Hepatocyte (in vitro differentiated cells): ENCODE measurements around the gene DCAF11. TPM values are rescaled to one million over a fixed set of nuclear protein-coding genes. Genes with fewer than 3 reads are reported as not detected.

Source experiments
- DNase-seq: peaks from one replicate; pipeline ENCODE4 v3.0.0-alpha.2; 2016; ENCODE audit warnings: low spot score
- H2AFZ ChIP-seq: fragments of 200-600 bp; sonication (generic); 2 replicates; pipeline ENCODE4 v1.6.0; 2016; ENCODE audit warnings: antibody characterized with exemption, mild to moderate bottlenecking
- H3K27ac ChIP-seq: fragments of 200-600 bp; sonication (generic); 2 replicates; pipeline ENCODE4 v1.5.1; 2016; ENCODE audit warnings: mild to moderate bottlenecking
- H3K27me3 ChIP-seq: fragments of 200-600 bp; sonication (generic); 2 replicates; pipeline ENCODE4 v1.6.1; 2016
- H3K36me3 ChIP-seq: fragments of 200-600 bp; sonication (generic); replicated peaks from 2 replicates; pipeline ENCODE4 v1.5.1; 2016; ENCODE audit warnings: low read depth; ENCODE audit not compliant: insufficient read depth
- H3K4me1 ChIP-seq: fragments of 200-600 bp; sonication (generic); 2 replicates; pipeline ENCODE4 v1.5.1; 2016; ENCODE audit warnings: mild to moderate bottlenecking, moderate library complexity; ENCODE audit not compliant: insufficient read depth
- H3K4me2 ChIP-seq: fragments of 200-600 bp; sonication (generic); 2 replicates; pipeline ENCODE4 v1.6.0; 2016
- H3K4me3 ChIP-seq: fragments of 200-600 bp; sonication (generic); 2 replicates; pipeline ENCODE4 v1.5.1; 2016; ENCODE audit warnings: mild to moderate bottlenecking
- H3K79me2 ChIP-seq: fragments of 200-600 bp; sonication (generic); 2 replicates; pipeline ENCODE4 v1.6.0; 2017; ENCODE audit warnings: mild to moderate bottlenecking
- H3K9me2 ChIP-seq: fragments of 200-600 bp; sonication (generic); replicated peaks from 2 replicates; pipeline ENCODE4 v1.6.0; 2017; ENCODE audit warnings: mild to moderate bottlenecking; ENCODE audit not compliant: insufficient read depth
- H3K9me3 ChIP-seq: fragments of 200-600 bp; sonication (generic); 2 replicates; pipeline ENCODE4 v1.5.1; 2016; ENCODE audit warnings: low read depth, mild to moderate bottlenecking
- H4K20me1 ChIP-seq: fragments of 200-600 bp; sonication (generic); 2 replicates; pipeline ENCODE4 v1.6.0; 2016; ENCODE audit warnings: mild to moderate bottlenecking; ENCODE audit not compliant: insufficient read depth, poor library complexity, severe bottlenecking
- CTCF ChIP-seq: fragments of 200-600 bp; sonication (generic); IDR thresholded peaks from 2 replicates; pipeline ENCODE4 v1.5.1; 2016; ENCODE audit warnings: antibody characterized with exemption, mild to moderate bottlenecking; ENCODE audit not compliant: poor library complexity
- EZH2 ChIP-seq: fragments of 200-600 bp; sonication (generic); IDR thresholded peaks from 2 replicates; pipeline ENCODE4 v1.6.1; 2016; ENCODE audit warnings: antibody characterized with exemption, mild to moderate bottlenecking, borderline replicate concordance
- EZH2phosphoT487 ChIP-seq: fragments of 200-600 bp; sonication (generic); IDR thresholded peaks from one replicate; pipeline ENCODE4 v1.6.1; 2018; ENCODE audit warnings: antibody characterized with exemption, mild to moderate bottlenecking, low read depth, moderate library complexity; ENCODE audit not compliant: unreplicated experiment, severe bottlenecking
- WGBS: methylation state at CpG from one replicate; pipeline ENCODE4 v1.1.6; 2016; ENCODE audit warnings: low lambda C conversion rate; ENCODE audit errors: missing lambda C conversion rate; 5-methylcytosine and 5-hydroxymethylcytosine counted together
- polyA plus RNA-seq: library from polyadenylated mRNA; unstranded; fragments of >200 nt; fragmentation: Nextera tagmentation; extraction: Ambion mirVana; gene quantifications from 2 replicates; pipeline ENCODE4 v1.2.1, GENCODE V29; 2016
- total RNA-seq: library from RNA; depleted of rRNA; stranded (reverse); fragments of >200 nt; gene quantifications from 2 replicates; pipeline ENCODE4 v1.2.3, GENCODE V29; 2014

The DCAF11 gene
- total and polyA plus RNA-seq, 2 experiments from 2014 or later, result 55.6 to 78.9 TPM

- H3K4me1 ChIP-seq, result peaks cover 15% of the 10 kb centered on the region
Measured at GRCh38 chr14:24144451-24144850, 29.9 kb downstream of the DCAF11 start.

GRCh38 chr14:24145219-24145618, 30.6 kb downstream of the DCAF11 start:
- H3K27me3 ChIP-seq, result no peaks in the 10 kb centered on the region
- no peaks in the 10 kb centered on the region for H3K36me3 ChIP-seq
- no peaks in the 10 kb centered on the region for H3K9me3 ChIP-seq
- H3K27ac ChIP-seq, result peak overlapping the region; percentile 79
- no peak overlapping the region for H2AFZ ChIP-seq
- H3K9me2 ChIP-seq, result no peaks in the 10 kb centered on the region
- 100% methylated on average over 2 of the region's 2 CpGs for WGBS
- H3K79me2 ChIP-seq, result peaks cover 49% of the 10 kb centered on the region
- no peak for TF ChIP-seq EZH2phosphoT487
- TF ChIP-seq EZH2, result no peak
- no peak for TF ChIP-seq CTCF
- peaks cover 6% of the 10 kb centered on the region for H4K20me1 ChIP-seq
- H3K4me2 ChIP-seq, result peak overlapping the region; percentile 87
- DNase-seq, result no peak
- no peak overlapping the region for H3K4me3 ChIP-seq
- peaks cover 15% of the 10 kb centered on the region for H3K4me1 ChIP-seq

More at GRCh38 chr14:24144451-24144850, 29.9 kb downstream of the DCAF11 start:
- Histone ChIP-seq H3K36me3 (no peaks in the 10 kb centered on the region), H3K4me2 (no peak overlapping the region), H3K9me2 (no peaks in the 10 kb centered on the region), H3K27me3 (no peaks in the 10 kb centered on the region), H4K20me1 (peaks cover 8% of the 10 kb centered on the region), H3K4me3 (no peak overlapping the region), H3K9me3 (no peaks in the 10 kb centered on the region), H2AFZ (no peak overlapping the region), H3K79me2 (peaks cover 49% of the 10 kb centered on the region), H3K27ac (no peak overlapping the region)
- DNase-seq, result no peak
- 78% methylated on average over 1 of the region's 1 CpG for WGBS
- TF ChIP-seq EZH2, result no peak
- TF ChIP-seq EZH2phosphoT487, result no peak
- TF ChIP-seq CTCF, result no peak

- Histone ChIP-seq H3K9me2 (no peaks in the 10 kb centered on the region), H3K27me3 (no peaks in the 10 kb centered on the region), H3K4me1 (peaks cover 15% of the 10 kb centered on the region), H3K27ac (peak overlapping the region; percentile 79), H3K9me3 (no peaks in the 10 kb centered on the region), H2AFZ (peak overlapping the region; percentile 48), H4K20me1 (peaks cover 6% of the 10 kb centered on the region), H3K4me2 (peak overlapping the region; percentile 87), H3K4me3 (peak overlapping the region; percentile 56), H3K79me2 (peaks cover 47% of the 10 kb centered on the region), H3K36me3 (no peaks in the 10 kb centered on the region)
- TF ChIP-seq CTCF (no peak), EZH2phosphoT487 (no peak), EZH2 (no peak)
- WGBS, result 36% methylated on average over 9 of the region's 9 CpGs
- DNase-seq, result no peak
Measured at GRCh38 chr14:24145690-24146452, 31.3 kb downstream of the DCAF11 start.
